HepG2 (cell line): ENCODE measurements around the gene CIB2. TPM values are rescaled to one million over a fixed set of nuclear protein-coding genes. Genes with fewer than 3 reads are reported as not detected.
A peak's percentile ranks its signal among the peaks of the same experiment; 100 is the strongest.

ENCODE experiments used
- ATAC-seq: fragments of 200-7000 bp; cut with Tn5 transposase; 3 replicates; pipeline ENCODE4 v1.9.1; 2020; ENCODE audit warnings: mild to moderate bottlenecking, moderate library complexity
- BruUV-seq: library from RNA; stranded (reverse); fragments of 400-500 nt; replicated peaks from 2 replicates; lab custom pipeline; 2021; lab: Mats Ljungman, UMichigan
- CTCF ChIA-PET: fragments of 300-600 bp; formaldehyde crosslinking; extraction: SDS; loops from one replicate; lab custom pipeline; 2021; ENCODE audit warnings: low total read pairs, inconsistent platforms, low intra/inter-chr PET ratio; lab: Yijun Ruan, JAX
- POLR2A ChIA-PET: fragments of 350-600 bp; sonication (Branson Sonifier 250); formaldehyde crosslinking; loops from one replicate; lab custom pipeline; 2020; ENCODE audit warnings: antibody characterized with exemption, inconsistent platforms; lab: Yijun Ruan, JAX
- DNase-seq: peaks from one replicate; pipeline ENCODE4 v3.0.0-alpha.2; 2015; ENCODE audit warnings: low spot score
- FAIRE-seq: peaks from 3 replicates; lab custom pipeline; 2011; peaks lifted over from hg19 to GRCh38; lab: Jason Lieb, UNC
- H2AFZ ChIP-seq: one replicate; pipeline ENCODE4 v1.6.1; 2011; ENCODE audit warnings: low read length, inconsistent platforms
- H3K27ac ChIP-seq: fragments of 300-600 bp; 3 replicates; pipeline ENCODE4 v1.8.0; 2011; ENCODE audit warnings: mixed run types, mild to moderate bottlenecking, mixed read lengths, low read length, inconsistent platforms; ENCODE audit not compliant: insufficient read depth; ENCODE audit errors: extremely low read length
- H3K27me3 ChIP-seq, 2 experiments: fragments of 200-600 bp in 1 of 2; 2 replicates in 1 of 2; 3 replicates in 1 of 2; pipeline versions ENCODE4 v1.6.0 to v1.8.0; 2011; ENCODE audit warnings: low read length in 2 of 2, mild to moderate bottlenecking in 2 of 2, moderate library complexity in 2 of 2, inconsistent platforms in 1 of 2; ENCODE audit not compliant: insufficient read depth in 2 of 2, control insufficient read depth in 1 of 2
- H3K36me3 ChIP-seq, 2 experiments: fragments of 200-600 bp in 1 of 2; replicated peaks in 1 of 2; 2 replicates in 1 of 2; 3 replicates in 1 of 2; pipeline versions ENCODE4 v1.5.1 to v1.8.0; 2011; ENCODE audit warnings: low read length in 2 of 2, inconsistent platforms in 1 of 2; ENCODE audit not compliant: insufficient read depth in 2 of 2, control insufficient read depth in 1 of 2
- H3K4me1 ChIP-seq: 2 replicates; pipeline ENCODE4 v1.5.1; 2012; ENCODE audit warnings: low read length, inconsistent platforms; ENCODE audit not compliant: insufficient read depth
- H3K4me2 ChIP-seq: 2 replicates; pipeline ENCODE4 v1.6.0; 2011; ENCODE audit warnings: low read depth, low read length, inconsistent platforms
- H3K4me3 ChIP-seq, 3 experiments: fragments of 200-600 bp in 1 of 3; sonication (generic), shearing (Covaris generic) in 1 of 3; replicated peaks in 1 of 3; 2 replicates each; pipeline ENCODE4 v1.5.1; 2011 to 2016; ENCODE audit warnings: low read length in 3 of 3, inconsistent platforms in 2 of 3, low read depth in 2 of 3, mild to moderate bottlenecking in 2 of 3, control low read depth in 1 of 3, mixed read lengths in 1 of 3; ENCODE audit not compliant: insufficient read depth in 1 of 3
- H3K79me2 ChIP-seq: one replicate; pipeline ENCODE4 v1.6.1; 2011; ENCODE audit warnings: low read length, inconsistent platforms; ENCODE audit not compliant: insufficient read depth
- H3K9ac ChIP-seq: 2 replicates; pipeline ENCODE4 v1.6.0; 2011; ENCODE audit warnings: mild to moderate bottlenecking, low read depth, low read length, inconsistent platforms; ENCODE audit not compliant: insufficient read depth
- H3K9me3 ChIP-seq: 2 replicates; pipeline ENCODE4 v1.5.1; 2012; ENCODE audit warnings: mild to moderate bottlenecking, low read length
- H4K20me1 ChIP-seq: 2 replicates; pipeline ENCODE4 v1.6.0; 2011; ENCODE audit warnings: inconsistent platforms, mild to moderate bottlenecking, low read length, moderate library complexity; ENCODE audit not compliant: insufficient read depth
- AHR ChIP-seq: IDR thresholded peaks from 2 replicates; pipeline ENCODE4 v1.6.1; 2018; ENCODE audit warnings: missing genetic modification reagents, missing compliant biosample characterization
- ARNT ChIP-seq: fragments of 450-650 bp; IDR thresholded peaks from 2 replicates; pipeline ENCODE4 v1.6.1; 2017
- BATF2 ChIP-seq: sonication (generic); formaldehyde crosslinking; IDR thresholded peaks from 2 replicates; pipeline ENCODE4 v1.8.0; 2022; ENCODE audit warnings: mild to moderate bottlenecking, missing genetic modification reagents, moderate library complexity
- KLF9 ChIP-seq: IDR thresholded peaks from 2 replicates; pipeline ENCODE4 v1.6.1; 2016; ENCODE audit warnings: low read depth
- MAFF ChIP-seq: IDR thresholded peaks from 2 replicates; pipeline ENCODE4 v1.6.1; 2011; ENCODE audit warnings: low read depth, low read length, improper control_type of control experiment
- MAFK ChIP-seq, 2 experiments: IDR thresholded peaks in 1 of 2; conservative IDR thresholded peaks in 1 of 2; 2 replicates each; pipeline ENCODE4 v1.6.1; 2011; ENCODE audit warnings: improper control_type of control experiment in 2 of 2, low read length in 2 of 2
- NFYC ChIP-seq: IDR thresholded peaks from 2 replicates; pipeline ENCODE4 v1.6.1; 2016; ENCODE audit warnings: missing genetic modification reagents, missing compliant biosample characterization
- PRMT3 ChIP-seq: sonication (generic); formaldehyde crosslinking; IDR thresholded peaks from 2 replicates; pipeline ENCODE4 v1.8.1; 2022; ENCODE audit warnings: low read depth, mild to moderate bottlenecking, moderate library complexity, missing genetic modification reagents, borderline replicate concordance
- SRY ChIP-seq: sonication (generic); formaldehyde crosslinking; IDR thresholded peaks from 2 replicates; pipeline ENCODE4 v1.8.0; 2022; ENCODE audit warnings: mild to moderate bottlenecking, missing genetic modification reagents
- SUZ12 ChIP-seq: fragments of 150-350 bp; IDR thresholded peaks from 2 replicates; pipeline ENCODE4 v1.6.1; 2014; ENCODE audit warnings: low read depth, low read length
- TBP ChIP-seq: sonication (generic); formaldehyde crosslinking; IDR thresholded peaks from 2 replicates; pipeline ENCODE4 v1.5.0; 2020; ENCODE audit warnings: missing genetic modification reagents
- TERF1 ChIP-seq: sonication (generic); formaldehyde crosslinking; IDR thresholded peaks from 2 replicates; pipeline ENCODE4 v1.8.0; 2022; ENCODE audit warnings: mild to moderate bottlenecking, missing genetic modification reagents, moderate library complexity
- ZFP90 ChIP-seq: sonication (generic); formaldehyde crosslinking; IDR thresholded peaks from 2 replicates; pipeline ENCODE4 v1.8.0; 2022; ENCODE audit warnings: missing genetic modification reagents, mild to moderate bottlenecking, inconsistent platforms, borderline replicate concordance
- ZNF136 ChIP-seq: sonication (generic); formaldehyde crosslinking; IDR thresholded peaks from 2 replicates; pipeline ENCODE4 v1.8.1; 2022; ENCODE audit warnings: low read depth, mild to moderate bottlenecking, moderate library complexity, missing genetic modification reagents
- ZNF574 ChIP-seq: sonication (generic); formaldehyde crosslinking; IDR thresholded peaks from 2 replicates; pipeline ENCODE4 v1.4.0; 2020; ENCODE audit warnings: missing genetic modification reagents
- ZNF878 ChIP-seq: sonication (generic); formaldehyde crosslinking; IDR thresholded peaks from 2 replicates; pipeline ENCODE4 v1.8.1; 2023; ENCODE audit warnings: mild to moderate bottlenecking, missing genetic modification reagents, moderate library complexity
- ZNF879 ChIP-seq: sonication (generic); formaldehyde crosslinking; IDR thresholded peaks from 2 replicates; pipeline ENCODE4 v1.8.1; 2023; ENCODE audit warnings: missing genetic modification reagents
- WGBS: methylation state at CpG from one replicate; pipeline ENCODE4 v1.1.6; 2017; ENCODE audit warnings: low lambda C conversion rate; 5-methylcytosine and 5-hydroxymethylcytosine counted together
- in situ Hi-C: cut with HindIII; loops from 2 replicates; pipeline ENCODE4 v1.10.0; 2017; ENCODE audit warnings: low pct_unique_long_range_greater_than_20kb; ENCODE audit not compliant: extremely low pct_ligation_motif_present
- intact Hi-C: fragments of 100-400 bp; cut with micrococcal nuclease; formaldehyde crosslinking; loops from one replicate; pipeline ENCODE4 v1.10.0; 2022; ENCODE audit not compliant: unreplicated experiment
- polyA plus RNA-seq, 8 experiments: library from polyadenylated mRNA; depleted of rRNA in 3 of 8; stranded (reverse) in 7 of 8; unstranded in 1 of 8; fragments of >200 nt; fragmentation: Illumina TruSeq in 4 of 8; extraction: Trizol in 4 of 8; gene quantifications; 2 replicates each; pipeline versions ENCODE4 v1.2.1 to v1.2.3, GENCODE V29; 2011 to 2016; ENCODE audit warnings: low read depth in 4 of 8, missing spikeins in 1 of 8, mixed read lengths in 1 of 8; ENCODE audit not compliant: insufficient read depth in 1 of 8
- total RNA-seq, 5 experiments: library from RNA; depleted of rRNA; stranded (reverse); fragments of >200 nt; fragmentation: Illumina TruSeq; extraction: Trizol; gene quantifications; 2 replicates each; pipeline ENCODE4 v1.2.3, GENCODE V29; 2016; ENCODE audit warnings: low read depth in 1 of 5

CIB2 gene
- total and polyA plus RNA-seq, 2 of the 13 experiments (the other 11 are each of a cell fraction or from before 2014, with no cell fraction given) = 1.4 to 1.5 TPM

DNA sequence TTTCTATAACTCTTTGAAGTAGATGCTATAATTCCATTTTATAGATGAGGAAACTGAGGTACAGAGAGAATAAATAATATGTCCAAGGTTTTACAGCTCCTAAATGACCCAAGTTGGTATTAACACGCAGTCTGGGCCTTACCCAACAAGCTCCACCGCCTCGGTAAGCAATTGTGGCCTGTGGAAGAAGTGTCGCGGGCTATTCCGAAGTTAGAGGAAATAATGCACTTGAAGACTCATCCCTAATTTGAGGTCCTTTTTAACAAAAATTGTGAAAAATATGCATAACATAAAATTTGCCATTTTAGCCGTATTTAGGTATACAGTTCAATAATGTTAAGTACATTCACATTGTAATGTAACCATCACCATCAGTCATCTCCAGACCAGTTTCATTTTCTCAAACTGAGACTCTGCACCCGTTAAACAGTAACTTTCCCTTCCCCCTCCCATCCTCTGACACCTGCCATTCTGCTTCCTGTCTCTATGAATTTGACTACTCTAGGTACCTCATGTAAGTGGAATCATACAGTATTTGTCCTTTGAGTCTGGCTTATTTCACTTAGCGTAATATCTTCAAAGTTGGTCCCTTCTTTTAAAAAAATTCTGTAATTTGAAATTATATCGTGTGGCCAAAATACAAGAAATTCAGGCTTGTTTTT lies 36.1 kb upstream of the CIB2 start (continued):
- TF ChIP-seq PRMT3 (CRISPR knock-in tag) (no peak), TBP (no peak), ZNF574 (no peak), SRY (CRISPR knock-in tag) (no peak), ZFP90 (CRISPR knock-in tag) (no peak), ZNF879 (CRISPR knock-in tag) (no peak), KLF9 (CRISPR knock-in tag) (no peak)
- TF ChIP-seq, all 625 proteins: peak for 0

GRCh38 chr15:78164010-78164409 lies 32.8 kb upstream of the CIB2 start:
- H3K36me3 ChIP-seq = peaks cover 10 to 65% of the 10 kb centered on the region in 2 experiments; a peak in 4 of 5 replicates
- H3K4me1 ChIP-seq = no peaks in the 10 kb centered on the region
- ChIA-PET POLR2A (no interaction called here), CTCF (no interaction called here)
- in situ Hi-C loops = no loop called here
- BruUV-seq = no TSS peak
- no peaks in the 10 kb centered on the region for H3K27me3 ChIP-seq
- DNase-seq (no peak), FAIRE-seq (no peak), ATAC-seq (no peak)
- H2AFZ ChIP-seq = no peak overlapping the region
- TF ChIP-seq TERF1 (CRISPR knock-in tag) = no peak
- TF ChIP-seq MAFF = peak; percentile 32; the same call in 1 of the 2 replicates
- no peak for TF ChIP-seq BATF2 (CRISPR knock-in tag)
- no peak for TF ChIP-seq AHR (CRISPR knock-in tag)
- TF ChIP-seq ZNF878 (CRISPR knock-in tag) = no peak
- TF ChIP-seq MAFK (conservative IDR thresholded peaks at IDR 0.05 in 1 of 2, IDR thresholded peaks at IDR 0.05 in 1 of 2; ENCODE audit: low read length in 2 of 2) = peak in 1 of 2 experiments; percentile 61; a peak in 2 of 4 replicates
- TF ChIP-seq ZNF136 (CRISPR knock-in tag) = no peak
- no peak for TF ChIP-seq ARNT
- TF ChIP-seq SUZ12 = no peak
- no peak for TF ChIP-seq NFYC (CRISPR knock-in tag)
- H3K9ac ChIP-seq = no peak overlapping the region
- no peak overlapping the region for H3K4me3 ChIP-seq
- intact Hi-C loops = no loop called here
- WGBS = 94% methylated on average over 2 of the region's 2 CpGs
- H3K4me2 ChIP-seq = no peak overlapping the region
- no peaks in the 10 kb centered on the region for H3K79me2 ChIP-seq
- H3K27ac ChIP-seq = no peak overlapping the region
- H3K9me3 ChIP-seq = no peaks in the 10 kb centered on the region
- no peaks in the 10 kb centered on the region for H4K20me1 ChIP-seq
